A549 treated with CpdA at 1 μM for 4 hours (cell line): ENCODE data around the gene ESR2. TPM values are rescaled to one million over a fixed set of nuclear protein-coding genes. Genes with fewer than 3 reads are reported as not detected.

Experiments used
- total RNA-seq: library from RNA; stranded (reverse); fragments of 200-300 nt; extraction: Qiagen RNA extraction; gene quantifications from 5 replicates; pipeline ENCODE4 v1.2.3, GENCODE V29; 2022; ENCODE audit warnings: low read depth

Gene ESR2
- 0.09 to 0.12 TPM (median 0.09 TPM) in 3 of 5 replicates, not detected in the others for total RNA-seq

DNA sequence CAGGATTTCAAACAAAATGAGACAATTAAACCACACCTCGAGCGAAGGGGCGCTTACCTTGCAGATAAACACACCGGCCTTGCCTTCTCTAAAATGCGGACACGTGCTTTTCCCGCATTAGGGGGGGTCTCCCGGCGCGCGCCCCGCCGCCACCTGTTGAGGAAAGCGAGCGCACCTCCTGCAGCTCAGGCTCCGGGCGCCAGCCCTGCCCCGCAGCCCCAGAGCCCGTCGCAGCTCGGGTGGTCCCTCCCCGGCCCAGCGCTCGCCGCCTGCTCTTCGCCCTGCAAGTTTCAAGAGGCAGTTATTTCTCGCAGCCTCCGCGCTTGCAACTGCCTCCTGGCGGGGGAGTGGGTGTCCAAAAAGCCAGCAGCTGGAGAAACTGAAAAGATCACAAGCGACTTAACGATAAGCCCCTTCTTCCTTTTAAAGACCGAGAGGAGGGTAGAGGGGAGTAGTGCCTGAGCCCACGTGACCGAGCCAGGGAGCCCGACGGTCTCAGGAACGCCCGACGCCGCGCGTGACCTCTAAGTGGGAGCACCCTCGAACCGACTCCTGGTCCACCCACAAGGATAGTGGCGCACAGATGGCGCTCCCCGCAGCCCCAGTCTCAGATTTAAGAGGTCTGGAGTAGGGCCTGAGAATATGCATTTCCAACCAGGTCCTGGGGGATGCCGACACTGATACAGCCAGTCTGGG, at the start of gene ESR2:
Gene ESR2, minus strand, starts transcription at position 396 of the 696 bp plus-strand sequence. CDS start 11,386 bp downstream, outside the sequence.

Other genes with a start within 250 kb of the ESR2 start
- 108 to 122 TPM (median 117 TPM) in 5 replicates for gene MTHFD1, start 94.0 kb upstream of the ESR2 start, total RNA-seq
- 0.25 to 0.44 TPM (median 0.35 TPM) in 5 replicates for gene AKAP5, start 171.1 kb upstream of the ESR2 start, total RNA-seq
- 4.0 to 6.7 TPM (median 6.1 TPM) in 5 replicates for gene ZBTB25, start 209.5 kb upstream of the ESR2 start, total RNA-seq
- 21.2 to 25.2 TPM (median 24.1 TPM) in 5 replicates for gene ZBTB1, start 210.4 kb upstream of the ESR2 start, total RNA-seq
- gene HSPA2, start 246.4 kb upstream of the ESR2 start, total RNA-seq: 41.1 to 51.7 TPM (median 45.6 TPM) in 5 replicates